Measurements from ENCODE around the gene BPIFB1.

- TF ChIP-seq CTCF (IDR thresholded peaks at IDR 0.05) (no peak), POLR2A (IDR thresholded peaks at IDR 0.05) (no peak)
Observed at GRCh38 chr20:33328157-33329137, 45.4 kb downstream of the BPIFB1 start.

Data from thyroid gland (tissue), 4 donors.